ENCODE results near the gene C1orf159. TPM values are rescaled to one million over a fixed set of nuclear protein-coding genes. Genes with fewer than 3 reads are reported as not detected.

C1orf159 gene
- total and polyA plus RNA-seq, 2 donors from 2014 or later: 8.6 to 14.8 TPM

- peak; percentile 54 to 91 (median 67) for DNase-seq
- no peaks in the 10 kb centered on the region for H3K9me3 ChIP-seq (ENCODE audit: control insufficient read depth in 2 of 3, insufficient read depth in 1 of 3, low read length in 3 of 3)
- FAIRE-seq: no peak
- TF ChIP-seq CTCF (IDR thresholded peaks at IDR 0.05; ENCODE audit: borderline replicate concordance, extremely low read depth, insufficient read depth): no peak
- H3K27me3 ChIP-seq (ENCODE audit: control insufficient read depth, insufficient read depth, low read length): no peaks in the 10 kb centered on the region
- intact Hi-C loops (cut with DNase I): no loop called here
- no peak overlapping the region for H3K9ac ChIP-seq (ENCODE audit: low read length in 3 of 3)
- no peaks in the 10 kb centered on the region for H3K36me3 ChIP-seq (ENCODE audit: control insufficient read depth in 2 of 3, insufficient read depth in 3 of 3, low read length in 3 of 3)
- peak overlapping the region in 1 of 3 donors; percentile 55 for H3K4me3 ChIP-seq (ENCODE audit: low read length in 3 of 3)
- peaks cover 0 to 4% (median 0%) of the 10 kb centered on the region in 3 donors for H3K4me1 ChIP-seq (ENCODE audit: control insufficient read depth in 2 of 3, insufficient read depth in 2 of 3, low read depth in 1 of 3, low read length in 3 of 3)
- H3K27ac ChIP-seq (ENCODE audit: low read depth in 2 of 2, low read length in 2 of 2): no peak overlapping the region
These were observed 45.9 kb downstream of the C1orf159 start for GRCh38 chr1:1069711-1070676.

- peak; percentile 83 to 95 (median 90) for DNase-seq
- Histone ChIP-seq H3K4me3 (ENCODE audit: low read length in 3 of 3) (peak overlapping the region; percentile 53 to 71 (median 55)), H3K4me1 (ENCODE audit: control insufficient read depth in 2 of 3, insufficient read depth in 2 of 3, low read depth in 1 of 3, low read length in 3 of 3) (peaks cover 0 to 4% (median 0%) of the 10 kb centered on the region in 3 donors), H3K27ac (ENCODE audit: low read depth in 2 of 2, low read length in 2 of 2) (peak overlapping the region in 1 of 2 donors; percentile 43), H3K9ac (ENCODE audit: low read length in 3 of 3) (peak overlapping the region in 1 of 3 donors; percentile 49), H3K9me3 (ENCODE audit: control insufficient read depth in 2 of 3, insufficient read depth in 1 of 3, low read length in 3 of 3) (no peaks in the 10 kb centered on the region), H3K27me3 (ENCODE audit: control insufficient read depth, insufficient read depth, low read length) (no peaks in the 10 kb centered on the region), H3K36me3 (ENCODE audit: control insufficient read depth in 2 of 3, insufficient read depth in 3 of 3, low read length in 3 of 3) (no peaks in the 10 kb centered on the region)
- no peak for FAIRE-seq
- intact Hi-C loops (cut with DNase I): no loop called here
- no peak for TF ChIP-seq CTCF (IDR thresholded peaks at IDR 0.05; ENCODE audit: borderline replicate concordance, extremely low read depth, insufficient read depth)
These were observed 46.7 kb downstream of the C1orf159 start for GRCh38 chr1:1069056-1069710.

- intact Hi-C loops (cut with DNase I): no loop called here
- H3K27ac ChIP-seq (ENCODE audit: low read depth in 2 of 2, low read length in 2 of 2): peak overlapping the region in 1 of 2 donors; percentile 47
- H3K36me3 ChIP-seq (ENCODE audit: control insufficient read depth in 2 of 3, insufficient read depth in 3 of 3, low read length in 3 of 3): no peaks in the 10 kb centered on the region
- H3K9me3 ChIP-seq (ENCODE audit: control insufficient read depth in 2 of 3, insufficient read depth in 1 of 3, low read length in 3 of 3): no peaks in the 10 kb centered on the region
- peaks cover under 1% of the 10 kb centered on the region for H3K27me3 ChIP-seq (ENCODE audit: control insufficient read depth, insufficient read depth, low read length)
- no peak overlapping the region for H3K9ac ChIP-seq (ENCODE audit: low read length in 3 of 3)
- peaks cover 0 to 7% (median 0%) of the 10 kb centered on the region in 3 donors for H3K4me1 ChIP-seq (ENCODE audit: control insufficient read depth in 2 of 3, insufficient read depth in 2 of 3, low read depth in 1 of 3, low read length in 3 of 3)
- DNase-seq (peak in 4 of 5 donors; percentile 47 to 91 (median 69)), FAIRE-seq (no peak)
- TF ChIP-seq CTCF (IDR thresholded peaks at IDR 0.05; ENCODE audit: borderline replicate concordance, extremely low read depth, insufficient read depth): no peak
- no peak overlapping the region for H3K4me3 ChIP-seq (ENCODE audit: low read length in 3 of 3)
These were observed 47.3 kb downstream of the C1orf159 start for GRCh38 chr1:1068517-1069055.

Measured in kidney (tissue), 14 donors.